WERI-Rb-1 (cell line): Measurements from ENCODE around the gene P2RX7.

Experiments used
- DNase-seq: peaks from one replicate; pipeline ENCODE4 v3.0.0-alpha.2; 2020
- H3K27ac ChIP-seq: fragments of 250-450 bp; sonication (Bioruptor Pico); 2 replicates; pipeline ENCODE4 v1.5.1; 2020; ENCODE audit warnings: mild to moderate bottlenecking, moderate library complexity
- H3K27me3 ChIP-seq: fragments of 250-450 bp; sonication (Bioruptor Pico); 2 replicates; pipeline ENCODE4 v1.5.1; 2021; ENCODE audit warnings: mild to moderate bottlenecking, low read depth, moderate library complexity; ENCODE audit not compliant: insufficient read depth, severe bottlenecking
- H3K36me3 ChIP-seq: fragments of 250-450 bp; sonication (Bioruptor Pico); 2 replicates; pipeline ENCODE4 v1.5.1; 2020; ENCODE audit warnings: mild to moderate bottlenecking, moderate library complexity
- H3K4me3 ChIP-seq: 2 replicates; pipeline ENCODE4 v1.5.1; 2011; ENCODE audit warnings: low read depth, mild to moderate bottlenecking, control low read depth, low read length
- H3K9me3 ChIP-seq: fragments of 250-450 bp; sonication (Bioruptor Pico); 2 replicates; pipeline ENCODE4 v1.5.1; 2021; ENCODE audit warnings: mild to moderate bottlenecking, moderate library complexity; ENCODE audit not compliant: severe bottlenecking
- CTCF ChIP-seq: IDR thresholded peaks from 2 replicates; pipeline ENCODE4 v1.5.1; 2011; ENCODE audit warnings: low read depth, mild to moderate bottlenecking, control low read depth, inconsistent platforms, low read length

The P2RX7 gene

GRCh38 chr12:121232163-121232562 is 99.5 kb downstream of the P2RX7 start:
- DNase-seq = no peak

GRCh38 chr12:121232977-121233627 is 100.4 kb downstream of the P2RX7 start:
- TF ChIP-seq CTCF = peak; percentile 24; the same call in 1 of the 2 replicates
- no peak for DNase-seq

More at GRCh38 chr12:121232163-121232562, 99.5 kb downstream of the P2RX7 start:
- TF ChIP-seq CTCF = no peak
- Histone ChIP-seq H3K27ac (no peak overlapping the region), H3K4me3 (no peak overlapping the region), H3K27me3 (no peaks in the 10 kb centered on the region), H3K36me3 (no peaks in the 10 kb centered on the region; the same call in 1 of the 2 replicates), H3K9me3 (no peaks in the 10 kb centered on the region)

GRCh38 chr12:121233628-121234020 is 100.9 kb downstream of the P2RX7 start:
- H3K36me3 ChIP-seq = no peaks in the 10 kb centered on the region; the same call in 1 of the 2 replicates
- DNase-seq = no peak
- no peak for TF ChIP-seq CTCF

More at GRCh38 chr12:121232977-121233627, 100.4 kb downstream of the P2RX7 start:
- Histone ChIP-seq H3K36me3 (no peaks in the 10 kb centered on the region; the same call in 1 of the 2 replicates), H3K27me3 (no peaks in the 10 kb centered on the region), H3K4me3 (no peak overlapping the region), H3K27ac (no peak overlapping the region), H3K9me3 (no peaks in the 10 kb centered on the region)

GRCh38 chr12:121236776-121237175 is 104.1 kb downstream of the P2RX7 start:
- TF ChIP-seq CTCF = no peak
- H3K9me3 ChIP-seq = no peaks in the 10 kb centered on the region
- no peaks in the 10 kb centered on the region for H3K36me3 ChIP-seq
- no peaks in the 10 kb centered on the region for H3K27me3 ChIP-seq
- no peak overlapping the region for H3K27ac ChIP-seq
- H3K4me3 ChIP-seq = no peak overlapping the region
- no peak for DNase-seq

More at GRCh38 chr12:121233628-121234020, 100.9 kb downstream of the P2RX7 start:
- H3K9me3 ChIP-seq = no peaks in the 10 kb centered on the region
- no peaks in the 10 kb centered on the region for H3K27me3 ChIP-seq
- H3K4me3 ChIP-seq = no peak overlapping the region
- no peak overlapping the region for H3K27ac ChIP-seq

- no peak for DNase-seq
- no peak overlapping the region for H3K27ac ChIP-seq
- H3K36me3 ChIP-seq = no peaks in the 10 kb centered on the region
- no peak overlapping the region for H3K4me3 ChIP-seq
- H3K27me3 ChIP-seq = no peaks in the 10 kb centered on the region
- H3K9me3 ChIP-seq = no peaks in the 10 kb centered on the region
- TF ChIP-seq CTCF = no peak
Measured at GRCh38 chr12:121237415-121237814, 104.7 kb downstream of the P2RX7 start.
